ENCODE results near the gene ZNF678.
"Not testable (repeated sequence)": the region's sequence is repeated elsewhere in the genome, so short reads cannot be mapped to it uniquely, and the experiment has no call there.

ZNF678 gene

GRCh38 chr1:227551881-227552280 lies 11.5 kb upstream of the ZNF678 start:
- not testable (repeated sequence) for DNase-seq (ENCODE audit: low read depth)

- DNase-seq (ENCODE audit: low read depth), result no peak
These were observed 7.1 kb upstream of the ZNF678 start for GRCh38 chr1:227556288-227556687.

- no peak for DNase-seq (ENCODE audit: low read depth)
These were observed 5.2 kb upstream of the ZNF678 start for GRCh38 chr1:227557962-227558725.

- DNase-seq (ENCODE audit: low read depth), result no peak
These were observed 4.6 kb upstream of the ZNF678 start for GRCh38 chr1:227558732-227559262.

- DNase-seq (ENCODE audit: low read depth), result no peak
These were observed 3.9 kb upstream of the ZNF678 start for GRCh38 chr1:227559499-227559898.

GRCh38 chr1:227559926-227560325 lies 3.4 kb upstream of the ZNF678 start:
- DNase-seq (ENCODE audit: low read depth), result no peak

- no peak for DNase-seq (ENCODE audit: low read depth)
These were observed 2.8 kb upstream of the ZNF678 start for GRCh38 chr1:227560393-227561173.

- no peak for DNase-seq (ENCODE audit: low read depth)
These were observed 2.0 kb upstream of the ZNF678 start for GRCh38 chr1:227561241-227561907.

- no peak for DNase-seq (ENCODE audit: low read depth)
These were observed 1.3 kb upstream of the ZNF678 start for GRCh38 chr1:227562037-227562436.

- DNase-seq (ENCODE audit: low read depth), result no peak
These were observed 428 bp upstream of the ZNF678 start for GRCh38 chr1:227562933-227563323.

GRCh38 chr1:227567256-227567655 lies 3.9 kb downstream of the ZNF678 start:
- no peak for DNase-seq (ENCODE audit: low read depth)

GRCh38 chr1:227568593-227568992 lies 5.2 kb downstream of the ZNF678 start:
- DNase-seq (ENCODE audit: low read depth), result no peak

GRCh38 chr1:227572752-227573151 lies 9.4 kb downstream of the ZNF678 start:
- DNase-seq (ENCODE audit: low read depth), result no peak

- no peak for DNase-seq (ENCODE audit: low read depth)
These were observed 11.6 kb downstream of the ZNF678 start for GRCh38 chr1:227574926-227575325.

- DNase-seq (ENCODE audit: low read depth), result no peak
These were observed 12.8 kb downstream of the ZNF678 start for GRCh38 chr1:227576189-227576588.

- no peak for DNase-seq (ENCODE audit: low read depth)
These were observed 14.1 kb downstream of the ZNF678 start for GRCh38 chr1:227577500-227577899.

- no peak for DNase-seq (ENCODE audit: low read depth)
These were observed 20.0 kb downstream of the ZNF678 start for GRCh38 chr1:227583354-227583753.

- DNase-seq (ENCODE audit: low read depth), result no peak
These were observed 23.4 kb downstream of the ZNF678 start for GRCh38 chr1:227586733-227587132.

- no peak for DNase-seq (ENCODE audit: low read depth)
These were observed 24.6 kb downstream of the ZNF678 start for GRCh38 chr1:227587968-227588367.

GRCh38 chr1:227588769-227589168 lies 25.4 kb downstream of the ZNF678 start:
- not testable (repeated sequence) for DNase-seq (ENCODE audit: low read depth)

GRCh38 chr1:227589777-227590176 lies 26.4 kb downstream of the ZNF678 start:
- not testable (repeated sequence) for DNase-seq (ENCODE audit: low read depth)

GRCh38 chr1:227596222-227596621 lies 32.9 kb downstream of the ZNF678 start:
- not testable (repeated sequence) for DNase-seq (ENCODE audit: low read depth)

- no peak for DNase-seq (ENCODE audit: low read depth)
These were observed 40.0 kb downstream of the ZNF678 start for GRCh38 chr1:227603327-227603726.
